NCI-H2171 treated with DMSO at 0.1 percent for 48 hours (cell line): Measurements from ENCODE around the gene CALY.
"Not testable (repeated sequence)": the region's sequence is repeated elsewhere in the genome, so short reads cannot be mapped to it uniquely, and the experiment has no call there.

Source experiments
- DNase-seq: peaks from one replicate; lab custom pipeline; 2025; lab: John Stamatoyannopoulos, UW

The CALY gene

DNA sequence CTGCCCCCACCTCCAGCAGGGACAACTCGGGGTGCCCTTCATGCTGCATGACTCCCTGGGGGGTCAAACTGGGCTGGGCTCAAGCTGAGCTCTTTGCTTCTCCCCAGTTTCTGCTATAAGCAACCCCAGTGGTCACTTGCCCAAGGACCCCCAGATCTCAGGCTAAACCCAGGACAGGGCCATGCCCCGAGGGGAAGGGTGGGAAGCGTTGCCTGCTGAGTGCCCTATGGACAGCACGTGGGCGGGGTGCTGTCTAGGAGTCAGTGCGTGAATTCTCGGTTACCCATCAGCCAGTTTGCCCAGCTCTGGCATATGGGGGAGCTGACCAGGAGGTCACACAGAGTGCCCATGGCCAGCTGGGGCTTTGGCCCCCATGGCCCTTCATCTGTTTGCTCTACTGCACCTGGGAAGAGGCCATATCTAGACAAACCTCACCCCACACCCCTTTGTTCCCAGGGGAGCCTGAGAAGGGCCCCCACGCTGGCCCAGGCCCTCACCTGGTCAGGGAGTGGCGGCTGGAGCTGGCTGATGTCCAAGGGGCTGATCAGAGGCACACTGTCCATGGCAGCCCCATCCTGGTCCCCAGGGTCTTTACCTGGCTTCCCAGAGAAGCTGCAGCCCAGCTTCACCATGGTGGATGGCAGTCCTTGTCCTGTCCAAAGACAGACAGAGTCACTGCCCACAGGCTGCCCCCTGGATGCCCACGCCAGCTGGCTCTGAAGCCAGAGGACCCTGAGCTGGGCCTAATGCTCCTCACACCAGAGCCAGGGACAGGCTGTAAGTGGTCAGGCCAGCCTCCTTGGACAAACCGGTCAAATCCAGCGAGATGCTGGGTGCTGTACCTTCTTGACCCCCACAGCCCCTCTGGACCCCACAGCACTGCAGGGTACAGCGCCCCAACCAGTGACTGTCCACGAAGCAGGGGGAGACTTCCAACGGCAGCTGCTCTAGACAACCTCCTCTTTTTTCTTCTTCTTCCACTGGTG is 8.0 kb downstream of the CALY start:
- no peak for DNase-seq

DNA sequence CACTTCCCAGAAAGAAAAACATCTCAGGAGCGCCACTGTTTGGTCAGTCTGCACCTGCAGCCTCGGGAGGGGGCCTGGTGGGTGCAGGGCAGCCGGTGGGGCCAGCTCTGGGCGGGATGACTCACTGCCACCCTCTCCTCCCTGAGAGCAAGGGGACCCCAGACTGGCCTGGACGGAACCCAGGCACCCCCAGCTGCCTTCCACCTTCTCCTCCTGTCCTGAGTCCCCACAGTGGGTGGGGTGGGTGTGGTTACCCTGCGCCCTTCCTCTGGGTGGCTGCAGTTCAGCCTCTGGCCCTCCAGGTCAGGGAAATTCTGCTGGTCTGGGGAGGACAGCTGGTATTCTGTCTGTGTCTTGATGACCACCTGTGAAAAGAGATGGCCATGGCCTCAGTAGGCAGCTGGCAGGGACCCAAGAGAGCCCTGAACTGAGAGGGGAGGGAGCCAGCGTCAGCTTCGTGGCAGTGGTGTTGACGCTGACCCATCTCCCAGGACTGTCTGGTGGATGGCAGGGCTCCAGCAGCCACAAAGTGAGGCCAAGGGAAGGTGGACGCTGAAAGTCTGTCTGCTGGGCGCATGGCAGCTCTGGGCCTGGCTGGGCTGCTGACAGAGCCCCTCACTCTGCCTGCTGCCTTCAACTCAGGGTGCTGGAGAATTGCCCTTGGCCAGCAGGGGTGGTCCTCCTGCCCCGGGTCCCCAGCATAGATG is 8.9 kb downstream of the CALY start:
- DNase-seq = no peak

DNA sequence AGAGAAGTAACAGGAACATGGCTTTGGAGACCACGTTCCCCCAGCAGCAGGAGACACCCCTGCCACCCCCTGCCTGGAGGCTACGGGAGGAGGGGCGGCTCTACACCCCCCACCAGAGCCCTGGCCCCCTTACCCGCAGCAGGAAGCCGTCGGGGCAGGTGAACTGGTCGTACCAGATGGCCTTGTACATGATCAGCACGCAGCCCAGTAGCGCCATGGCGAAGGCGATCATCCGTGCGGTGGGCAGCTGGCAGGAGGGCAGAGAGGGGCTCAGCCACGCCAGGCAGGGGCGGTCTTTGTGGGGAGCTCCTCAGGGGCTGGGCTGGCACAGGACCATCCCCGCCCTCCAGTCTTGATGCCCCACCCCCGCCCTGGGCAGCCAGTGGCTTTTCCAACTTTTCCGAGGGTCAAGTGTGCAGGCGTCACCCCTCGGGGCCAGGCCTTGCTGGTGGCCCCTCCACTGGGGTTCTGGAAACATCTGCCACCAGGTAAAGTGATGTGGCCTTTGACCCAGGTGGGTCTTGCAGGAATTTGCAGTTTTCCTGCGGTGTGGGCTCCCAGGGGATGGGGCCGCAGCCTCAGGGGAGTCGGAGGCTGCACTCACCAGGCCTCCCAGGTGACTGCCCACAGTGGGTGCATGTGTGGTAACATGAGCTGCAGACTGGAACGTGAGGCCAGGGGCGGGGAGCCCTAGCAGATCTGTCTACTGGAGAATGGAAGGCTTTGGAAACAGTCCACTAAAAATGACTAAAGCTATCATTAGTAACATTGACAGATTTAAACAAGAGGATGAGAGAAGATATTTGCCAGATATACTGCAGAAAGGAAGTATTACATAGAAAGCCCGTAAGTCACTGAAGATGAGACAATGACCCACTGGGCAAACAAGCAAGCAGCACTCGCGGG is 9.7 kb downstream of the CALY start:
- DNase-seq = no peak

DNA sequence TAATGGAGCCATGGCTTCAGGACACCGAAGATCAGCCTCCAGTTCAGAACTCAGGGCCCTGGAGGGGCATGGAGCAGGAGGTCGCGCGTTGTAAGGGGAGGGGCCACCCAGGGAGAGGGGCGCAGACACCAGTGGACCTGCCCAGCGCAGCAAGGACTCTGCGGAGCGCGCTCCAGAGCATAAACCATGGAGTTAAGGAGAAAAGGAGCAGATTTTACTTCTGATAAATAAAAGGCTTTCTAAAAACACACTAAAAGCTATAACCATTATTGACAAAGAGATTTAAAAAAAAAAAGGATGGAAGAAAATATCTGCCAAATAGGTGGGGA is 10.5 kb downstream of the CALY start:
- no peak for DNase-seq

DNA sequence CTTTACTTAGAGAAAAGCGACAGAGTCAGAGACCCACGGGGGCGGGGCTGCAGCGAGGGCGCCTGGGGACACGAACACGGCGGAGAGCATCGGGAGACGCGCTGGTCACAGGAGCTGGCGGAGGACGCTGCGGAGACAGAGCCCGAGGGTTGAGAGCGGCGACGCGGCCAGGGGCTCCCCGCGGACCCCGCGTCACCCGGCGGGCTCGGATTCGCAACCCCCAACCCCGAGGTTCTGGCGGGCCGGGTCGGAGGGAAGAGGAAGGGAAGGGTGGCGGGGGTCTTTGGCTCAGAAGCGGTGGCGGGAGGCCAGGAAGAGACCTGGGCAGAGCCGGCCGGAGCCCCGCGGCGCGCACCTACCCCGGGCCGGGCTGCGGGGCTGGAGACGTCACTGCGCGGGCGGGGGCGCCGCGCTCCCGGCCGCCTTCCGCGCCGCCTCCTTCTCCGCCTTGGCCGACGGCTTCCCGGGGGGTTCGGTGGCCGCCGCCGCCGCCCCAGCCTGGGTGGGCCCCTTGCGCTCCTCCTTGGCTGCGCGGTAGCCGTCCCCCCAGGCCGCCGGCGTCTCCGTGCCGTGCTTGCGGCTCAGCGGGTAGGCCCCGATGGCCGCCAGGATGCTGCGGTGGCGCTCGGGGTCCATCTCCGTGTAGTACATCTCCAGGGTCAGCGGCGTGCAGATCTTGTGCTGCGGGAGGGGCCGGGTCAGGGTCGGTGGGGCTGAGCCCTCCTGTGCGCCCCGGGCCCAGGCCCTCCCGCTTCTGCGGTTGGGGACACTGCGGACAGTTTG is 11.1 kb downstream of the CALY start:
- DNase-seq = no peak

DNA sequence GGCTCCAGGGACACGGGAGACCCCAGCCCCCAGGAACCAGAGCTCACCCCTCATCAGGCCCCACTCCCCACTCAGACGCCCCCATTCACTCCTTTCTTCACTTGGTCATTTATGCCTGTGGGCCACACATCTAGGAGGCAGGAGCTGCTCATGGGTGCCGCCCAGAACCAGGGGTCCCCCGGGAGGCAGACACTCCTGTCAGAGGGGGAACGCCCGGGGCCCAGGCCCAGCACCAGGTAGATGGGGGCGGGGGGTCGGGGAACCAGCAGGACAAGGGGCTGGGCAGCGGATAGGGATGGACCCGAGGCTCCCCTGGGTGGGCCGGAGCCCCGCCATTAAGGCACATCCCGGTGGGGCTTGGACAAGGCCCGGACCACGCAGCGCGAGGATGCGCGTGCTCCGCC is 11.8 kb downstream of the CALY start:
- no peak for DNase-seq

DNA sequence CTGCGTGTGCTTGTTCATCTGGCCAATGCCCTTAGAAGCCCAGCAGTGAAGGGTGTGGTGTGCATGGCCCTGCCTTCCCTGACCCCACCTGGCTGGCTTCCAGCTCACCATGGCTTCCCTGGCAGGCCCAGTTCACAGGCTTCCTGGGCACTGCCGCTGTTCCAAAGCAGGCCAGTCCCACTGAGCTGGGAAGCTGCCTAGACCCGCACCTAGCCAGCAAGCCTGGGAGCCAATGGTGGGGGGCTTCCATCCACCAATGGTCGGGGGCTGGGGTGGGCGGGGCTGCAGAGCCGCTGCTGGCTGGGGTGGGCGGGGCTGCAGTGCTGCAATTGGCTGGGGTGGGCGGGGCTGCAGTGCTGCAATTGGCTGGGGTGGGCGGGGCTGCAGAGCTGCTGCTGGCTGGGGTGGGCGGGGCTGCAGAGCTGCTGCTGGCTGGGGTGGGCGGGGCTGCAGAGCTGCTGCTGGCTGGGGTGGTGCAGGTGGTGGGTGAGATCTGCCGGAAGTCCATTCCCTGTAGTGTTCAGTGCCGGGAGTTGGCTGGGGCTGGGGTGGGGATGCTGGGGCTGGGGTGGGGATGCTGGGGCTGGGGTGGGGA is 12.4 kb downstream of the CALY start:
- DNase-seq = peak; percentile 61

DNA sequence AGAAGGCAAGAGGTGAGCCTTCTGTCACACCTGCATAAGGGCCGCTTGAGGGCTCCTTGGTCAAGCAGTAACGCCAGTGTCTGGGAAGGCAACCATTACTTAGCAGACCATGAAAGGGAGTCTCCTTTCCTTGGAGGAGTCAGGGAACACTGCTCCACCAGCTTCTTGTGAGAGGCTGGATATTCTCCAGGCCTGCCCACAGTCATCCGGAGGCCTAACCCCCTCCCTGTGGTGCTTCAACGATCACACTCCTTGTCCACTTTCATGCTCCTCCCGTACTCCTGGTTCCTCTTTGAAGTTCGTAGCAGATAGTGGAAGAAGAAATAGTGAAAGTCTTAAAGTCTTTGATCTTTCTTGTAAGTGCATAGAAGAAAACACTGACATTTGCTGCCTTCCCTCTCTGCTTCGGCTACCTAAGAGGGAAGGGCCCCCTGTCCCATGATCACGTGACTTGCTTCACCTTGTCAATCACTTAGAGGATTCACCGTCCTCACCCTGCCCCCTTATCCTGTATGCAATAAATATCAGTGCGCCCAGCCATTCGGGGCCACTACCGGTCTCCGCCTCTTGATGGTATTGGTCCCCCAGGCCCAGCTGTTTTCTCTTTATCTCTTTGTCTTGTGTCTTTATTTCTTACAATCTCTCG is 14.5 kb downstream of the CALY start:
- DNase-seq = not testable (repeated sequence)

DNA sequence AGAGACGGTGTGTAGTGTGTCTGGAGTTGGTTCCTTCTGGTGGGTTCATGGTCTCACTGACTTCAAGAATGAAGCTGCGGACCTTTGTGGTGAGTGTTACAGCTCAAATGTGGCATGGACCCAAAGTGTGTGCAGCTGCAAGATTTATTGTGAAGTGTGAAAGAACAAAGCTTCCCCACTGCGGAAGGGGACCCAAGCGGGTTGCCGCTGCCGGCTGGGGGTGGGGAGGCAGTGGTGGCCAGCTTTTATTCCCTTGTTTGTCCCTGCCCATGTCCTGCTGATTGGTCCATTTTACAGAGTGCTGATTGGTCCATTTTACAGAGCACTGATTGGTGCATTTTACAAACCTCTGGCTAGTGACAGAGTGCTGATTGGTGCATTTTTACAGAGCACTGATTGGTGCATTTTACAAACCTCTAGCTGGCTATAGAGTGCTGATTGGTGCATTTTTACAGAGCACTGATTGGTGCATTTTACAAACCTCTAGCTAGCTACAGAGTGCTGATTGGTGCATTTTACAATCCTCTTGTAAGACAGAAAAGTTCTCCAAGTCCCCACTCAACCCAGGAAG is 15.8 kb downstream of the CALY start:
- not testable (repeated sequence) for DNase-seq

DNA sequence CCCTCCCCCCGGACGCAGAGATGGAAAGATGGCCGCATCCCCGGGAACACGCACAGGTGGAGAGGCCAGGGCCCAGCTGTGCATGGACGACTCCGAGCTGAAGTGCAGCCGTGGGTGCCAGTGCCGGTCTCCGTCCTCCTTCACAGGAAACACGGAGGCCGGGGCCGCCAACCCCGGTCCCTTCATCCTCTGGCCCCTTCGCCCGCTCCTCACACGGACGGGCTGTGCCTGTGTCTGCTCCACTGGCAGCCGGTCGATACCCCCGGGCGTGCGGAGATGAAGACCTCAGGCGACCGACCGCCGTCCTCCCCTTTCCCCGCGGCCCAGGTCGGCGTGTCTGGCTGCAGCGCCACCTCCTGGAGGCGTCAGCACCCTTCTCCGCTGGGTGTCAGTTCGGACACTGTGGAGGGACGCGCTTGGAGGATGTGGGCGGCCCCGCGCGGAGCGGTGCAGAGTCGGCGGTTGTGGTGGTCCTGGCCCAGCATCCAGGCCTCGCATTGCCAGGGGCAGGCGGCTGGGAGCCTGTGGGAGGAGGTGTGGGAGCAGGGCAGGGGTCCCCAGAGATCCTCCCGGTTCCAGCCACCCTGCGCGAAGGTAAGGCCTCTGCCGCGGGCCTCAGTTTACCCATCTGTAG is 18.1 kb downstream of the CALY start:
- DNase-seq = peak; percentile 24

DNA sequence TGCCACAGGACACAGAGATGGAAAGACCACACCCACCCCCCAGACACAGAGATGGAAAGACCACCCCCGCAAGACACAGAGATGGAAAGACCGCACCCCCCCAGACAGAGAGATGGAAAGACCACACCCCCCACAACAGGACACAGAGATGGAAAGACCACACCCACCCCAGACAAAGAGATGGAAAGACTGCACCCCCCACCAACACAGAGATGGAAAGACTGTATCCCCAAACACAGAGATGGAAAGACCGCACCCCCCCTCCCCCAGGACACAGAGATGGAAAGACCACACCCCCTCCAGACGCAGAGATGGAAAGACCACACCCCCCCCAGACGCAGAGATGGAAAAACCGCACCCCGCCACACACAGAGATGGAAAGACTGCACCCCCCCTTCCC is 20.0 kb downstream of the CALY start:
- no peak for DNase-seq

DNA sequence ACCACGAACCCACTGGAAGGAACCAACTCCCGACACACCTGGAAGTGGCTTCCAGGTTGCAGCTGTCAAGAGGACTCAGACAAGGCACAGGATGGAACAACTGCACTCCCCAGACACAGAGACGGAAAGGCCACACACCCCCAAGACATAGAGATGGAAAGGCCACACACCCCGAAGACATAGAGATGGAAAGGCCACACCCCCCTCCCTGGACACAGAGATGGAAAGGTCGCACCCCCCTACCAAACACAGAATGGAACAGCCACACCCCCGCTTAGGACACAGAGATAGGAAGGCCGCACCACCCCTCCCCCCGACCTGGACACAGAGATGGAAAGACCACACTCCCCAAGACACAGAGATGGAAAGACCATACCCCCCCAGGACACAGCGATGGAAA is 20.4 kb downstream of the CALY start:
- no peak for DNase-seq

DNA sequence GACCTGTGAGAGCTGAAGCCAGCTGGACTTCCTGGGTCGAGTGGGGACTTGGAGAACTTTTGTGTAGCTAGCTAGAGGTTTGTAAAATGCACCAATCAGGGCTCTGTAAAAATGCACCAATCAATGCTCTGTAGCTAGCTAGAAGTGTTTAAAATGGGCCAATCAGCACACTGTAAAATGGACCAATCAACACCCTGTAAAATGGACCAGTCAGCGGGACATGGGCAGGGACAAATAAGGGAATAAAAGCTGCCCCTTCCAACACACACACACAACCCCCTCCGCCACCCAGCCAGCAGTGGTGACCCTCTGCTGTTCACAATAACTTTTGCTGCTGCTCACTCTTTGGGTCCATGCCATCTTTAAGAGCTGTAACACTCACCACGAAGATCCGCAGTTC is 20.8 kb downstream of the CALY start:
- no peak for DNase-seq

DNA sequence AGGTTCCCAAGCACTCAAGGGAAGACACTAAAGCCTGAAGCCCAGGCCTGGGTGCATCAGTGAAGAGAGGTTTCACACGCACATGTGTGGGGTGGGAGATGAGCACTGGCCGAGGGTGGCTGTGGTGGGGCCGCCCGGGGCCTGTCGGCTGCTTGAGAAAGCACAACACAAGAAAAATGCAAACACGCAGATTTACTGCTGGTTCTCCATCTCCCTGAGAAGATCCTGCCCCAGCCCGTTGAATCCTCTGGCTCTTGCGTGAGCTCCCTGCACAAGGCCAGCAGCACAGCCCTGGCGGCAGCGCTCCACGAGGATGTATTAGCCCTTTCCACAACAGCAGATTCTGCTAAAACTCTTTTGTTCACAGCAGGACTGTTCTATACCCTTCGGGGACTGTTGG is 21.8 kb downstream of the CALY start:
- no peak for DNase-seq

DNA sequence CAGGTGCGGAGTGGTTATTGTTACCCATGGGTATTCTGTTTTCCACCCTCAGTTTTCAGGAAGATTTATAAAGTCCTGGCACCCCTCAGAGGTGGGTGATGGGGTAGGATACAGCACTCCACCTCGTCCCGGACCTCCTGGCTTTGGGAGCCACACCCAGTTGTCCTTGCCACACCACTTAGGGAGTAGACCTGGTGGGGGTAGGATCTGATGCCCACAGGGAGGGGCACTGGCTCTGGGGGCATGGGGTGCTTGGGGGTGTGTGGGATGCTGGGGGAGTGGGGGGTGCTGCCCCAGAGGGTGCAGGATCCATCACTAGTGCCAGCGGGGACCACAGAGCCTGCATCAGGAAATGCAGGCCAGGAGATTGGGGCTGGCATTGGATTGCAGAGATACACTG is 23.5 kb downstream of the CALY start:
- no peak for DNase-seq

DNA sequence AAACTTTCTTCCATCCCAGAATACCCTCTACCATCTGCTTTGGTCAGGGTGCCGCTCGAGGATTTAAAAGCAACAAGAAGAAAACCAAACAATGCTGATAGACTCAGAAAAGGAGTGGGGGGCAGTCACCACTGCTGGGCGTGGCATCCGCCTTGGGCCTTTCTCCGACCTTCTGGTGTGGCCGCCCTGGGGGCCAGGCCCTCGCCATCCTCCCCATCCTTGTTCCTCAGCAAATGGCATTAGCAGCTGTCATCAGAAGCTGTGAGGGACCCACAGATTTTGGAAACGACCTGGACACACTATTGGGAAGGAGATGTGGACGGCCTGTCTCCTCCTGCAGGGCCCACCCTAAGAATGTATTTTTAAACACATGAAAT is 23.9 kb downstream of the CALY start:
- DNase-seq = no peak

DNA sequence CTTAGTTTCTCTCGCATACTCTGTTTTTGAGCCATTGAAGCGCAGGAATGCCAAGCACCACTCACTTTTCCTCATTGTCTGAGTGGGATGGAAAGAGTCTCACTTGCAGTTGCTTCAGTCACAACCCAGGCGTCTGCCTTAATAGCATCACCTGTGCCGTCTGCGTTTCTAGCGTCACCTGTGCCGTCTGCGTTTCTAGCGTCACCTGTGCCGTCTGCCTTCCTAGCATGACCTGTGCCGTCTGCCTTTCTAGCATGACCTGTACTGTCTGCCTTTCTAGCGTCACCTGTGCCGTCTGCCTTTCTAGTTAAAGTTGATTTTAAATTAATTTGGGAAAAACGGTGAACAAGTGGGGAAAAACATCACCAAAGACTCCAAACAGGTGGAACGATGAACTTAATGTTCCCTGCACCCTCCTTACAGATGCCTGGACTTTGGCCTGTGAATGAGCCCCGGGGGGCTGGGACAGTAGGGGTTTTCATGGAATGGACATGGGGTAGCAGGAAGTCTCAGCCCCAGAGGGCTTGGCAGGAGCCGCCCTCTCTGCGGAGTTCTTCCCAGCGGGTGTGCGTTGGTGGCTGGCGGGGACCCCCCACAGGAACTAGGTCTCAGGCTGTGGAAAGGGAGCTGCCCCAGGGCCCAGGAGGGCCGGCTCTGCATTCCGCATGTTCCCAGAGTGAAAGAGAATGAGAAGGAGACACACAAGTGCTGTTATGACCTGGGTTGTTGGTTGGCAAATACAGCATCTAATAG is 24.5 kb downstream of the CALY start:
- no peak for DNase-seq

DNA sequence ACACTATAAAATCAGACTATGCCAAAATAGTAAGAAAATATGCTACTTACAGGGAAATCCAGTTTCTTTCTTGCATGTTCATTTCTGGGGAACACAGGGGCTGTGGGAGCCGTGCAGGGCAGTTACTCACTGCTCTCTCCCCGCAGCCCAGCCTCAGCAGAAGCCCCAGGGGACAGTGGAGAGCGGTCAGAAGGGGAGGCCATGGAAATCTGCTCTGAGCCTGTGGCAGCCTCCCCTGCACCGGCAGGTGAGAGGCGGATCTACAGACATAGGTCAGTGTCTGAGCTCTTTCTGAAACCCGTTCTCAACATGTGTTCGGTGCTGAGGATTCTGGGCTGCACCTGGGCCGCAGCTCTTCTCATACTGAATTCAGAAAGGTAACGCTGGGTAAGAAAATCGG is 25.1 kb downstream of the CALY start:
- DNase-seq = no peak

DNA sequence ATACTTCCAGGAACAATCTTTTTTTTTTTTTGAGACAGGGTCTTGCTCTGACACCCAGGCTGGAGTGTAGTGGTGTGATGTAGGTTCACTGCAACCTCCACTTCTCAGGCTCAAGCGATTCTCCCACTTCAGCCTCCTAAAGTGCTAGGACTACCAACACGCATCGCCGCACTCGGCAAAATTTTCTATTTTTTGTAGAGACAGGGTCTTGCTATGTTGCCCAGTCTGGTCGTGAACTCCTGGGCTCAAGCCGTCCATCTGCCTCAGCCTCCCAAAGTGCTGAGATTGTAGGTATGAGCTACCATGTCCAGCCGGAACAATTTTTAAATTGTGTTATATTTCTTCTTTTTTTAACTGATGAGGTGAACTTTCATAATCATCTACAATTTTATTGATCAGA is 25.9 kb downstream of the CALY start:
- no peak for DNase-seq
